Measurements from ENCODE around the gene PSPC1. TPM values are rescaled to one million over a fixed set of nuclear protein-coding genes. Genes with fewer than 3 reads are reported as not detected.

Gene PSPC1
- polyA plus RNA-seq, 2 of the 4 experiments (the other 2 are of a cell fraction): 47.5 to 49.0 TPM

GRCh38 chr13:19726611-19727010 is 56.1 kb downstream of the PSPC1 start:
- TF ChIP-seq CEBPB (IDR thresholded peaks at IDR 0.05) (no peak), EP300 (IDR thresholded peaks at IDR 0.05) (no peak), ELK1 (IDR thresholded peaks at IDR 0.05; ENCODE audit: low read depth, low read length) (no peak), GATA3 (IDR thresholded peaks at IDR 0.05; ENCODE audit: borderline replicate concordance) (no peak), RAD21 (conservative IDR thresholded peaks at IDR 0.05 in 1 of 2, IDR thresholded peaks at IDR 0.05 in 1 of 2) (no peak), PHF8 (IDR thresholded peaks at IDR 0.05; ENCODE audit: borderline replicate concordance, low read depth) (no peak), RFX5 (IDR thresholded peaks at IDR 0.05) (no peak), MYC (IDR thresholded peaks at IDR 0.05; ENCODE audit: borderline replicate concordance, low read length) (no peak), EHMT2 (IDR thresholded peaks at IDR 0.05; ENCODE audit: low read depth) (no peak), CBX8 (IDR thresholded peaks at IDR 0.05) (no peak), RNF2 (IDR thresholded peaks at IDR 0.05; ENCODE audit: borderline replicate concordance, low read depth) (no peak), HMGXB4 (CRISPR knock-in tag; IDR thresholded peaks at IDR 0.05; ENCODE audit: borderline replicate concordance) (no peak), NFE2L2 (conservative IDR thresholded peaks at IDR 0.05; ENCODE audit: low read length) (no peak), MAZ (IDR thresholded peaks at IDR 0.05; ENCODE audit: borderline replicate concordance, low read depth, low read length) (no peak), ESRRA (IDR thresholded peaks at IDR 0.05; ENCODE audit: borderline replicate concordance, low read length) (no peak)
- ATAC-seq (no peak), FAIRE-seq (no peak), DNase-seq (ENCODE audit: low read depth in 1 of 2, low spot score in 1 of 2) (no peak)
- CTCF ChIA-PET: interaction anchor here (1.5 kb wide), 1 partner anchor 14 kb away, joined by 3 read pairs; no protein-coding TSS in a partner anchor
- Histone ChIP-seq H3K4me3 (no peak overlapping the region), H3K4me1 (no peaks in the 10 kb centered on the region), H3K9me3 (no peaks in the 10 kb centered on the region), H3K27ac (no peak overlapping the region), H3K4me2 (no peak overlapping the region)
- POLR2A ChIA-PET: no interaction called here
- 100% methylated on average over 1 of the region's 1 CpG for WGBS (ENCODE audit: missing lambda C conversion rate)

- CTCF ChIA-PET: interaction anchor here (1.5 kb wide), 1 partner anchor 13 kb away, joined by 3 read pairs; no protein-coding TSS in a partner anchor
- DNase-seq (ENCODE audit: low read depth in 1 of 2, low spot score in 1 of 2): no peak
- no peak for TF ChIP-seq HDAC2 (IDR thresholded peaks at IDR 0.05)
- TF ChIP-seq CHD2 (IDR thresholded peaks at IDR 0.05; ENCODE audit: low read length, partially characterized antibody): no peak
- TF ChIP-seq USF2 (IDR thresholded peaks at IDR 0.05): no peak
- no peak for TF ChIP-seq HOXA7 (CRISPR knock-in tag; IDR thresholded peaks at IDR 0.05)
- TF ChIP-seq MAZ (IDR thresholded peaks at IDR 0.05; ENCODE audit: borderline replicate concordance, low read depth, low read length): no peak
- TF ChIP-seq HES2 (IDR thresholded peaks at IDR 0.05): no peak
- TF ChIP-seq JUN (IDR thresholded peaks at IDR 0.05): no peak
- no peak for ATAC-seq
- Histone ChIP-seq H3K27ac (no peak overlapping the region), H3K4me2 (no peak overlapping the region), H3K9me3 (no peaks in the 10 kb centered on the region), H3K4me1 (no peaks in the 10 kb centered on the region), H3K4me3 (no peak overlapping the region)
- FAIRE-seq: no peak
- whole genome bisulfite sequencing (ENCODE audit: missing lambda C conversion rate): 82% methylated on average over 3 of the region's 3 CpGs
- POLR2A ChIA-PET: no interaction called here
Observed at GRCh38 chr13:19725320-19725719, 57.4 kb downstream of the PSPC1 start.

GRCh38 chr13:19720039-19720438 is 62.7 kb downstream of the PSPC1 start:
- ChIA-PET POLR2A (no interaction called here), CTCF (no interaction called here)
- DNase-seq (ENCODE audit: low read depth in 1 of 2, low spot score in 1 of 2): no peak
- Histone ChIP-seq H3K4me1 (no peaks in the 10 kb centered on the region), H3K9me3 (no peaks in the 10 kb centered on the region), H3K27ac (no peak overlapping the region), H3K4me2 (no peak overlapping the region), H3K4me3 (no peak overlapping the region)
- FAIRE-seq: no peak
- 83% methylated on average over 2 of the region's 2 CpGs for WGBS (ENCODE audit: missing lambda C conversion rate)
- ATAC-seq: no peak
- TF ChIP-seq ZNF302 (CRISPR knock-in tag; IDR thresholded peaks at IDR 0.05): no peak
- no peak for TF ChIP-seq MAFK (IDR thresholded peaks at IDR 0.05; ENCODE audit: partially characterized antibody)
- no peak for TF ChIP-seq TP53 (CRISPR knock-in tag; IDR thresholded peaks at IDR 0.05)
- no peak for TF ChIP-seq RFX5 (IDR thresholded peaks at IDR 0.05)
- no peak for TF ChIP-seq HEYL (CRISPR knock-in tag; IDR thresholded peaks at IDR 0.05)
- no peak for TF ChIP-seq KDM5A (IDR thresholded peaks at IDR 0.05)
- TF ChIP-seq RARB (CRISPR knock-in tag; IDR thresholded peaks at IDR 0.05): no peak
- TF ChIP-seq CHD2 (IDR thresholded peaks at IDR 0.05; ENCODE audit: low read length, partially characterized antibody): no peak
- TF ChIP-seq SREBF2 (IDR thresholded peaks at IDR 0.05): no peak
- no peak for TF ChIP-seq MAZ (IDR thresholded peaks at IDR 0.05; ENCODE audit: borderline replicate concordance, low read depth, low read length)
- TF ChIP-seq MYC (IDR thresholded peaks at IDR 0.05; ENCODE audit: borderline replicate concordance, low read length): no peak
- TF ChIP-seq POLR2AphosphoS2 (conservative IDR thresholded peaks at IDR 0.05; ENCODE audit: low read length): no peak
